Liver (tissue), 9 donors: Measurements from ENCODE around the gene TCERG1. TPM values are rescaled to one million over a fixed set of nuclear protein-coding genes. Genes with fewer than 3 reads are reported as not detected.

ENCODE experiments used
- DNase-seq: peaks from one replicate; pipeline ENCODE4 v3.0.0-alpha.2; 2017; ENCODE audit warnings: low spot score
- H3K27ac ChIP-seq, 2 donors: one replicate each; pipeline ENCODE4 v1.7.0; 2013; ENCODE audit warnings: inconsistent platforms in 2 of 2, low read length in 2 of 2, control low read depth in 1 of 2, low read depth in 1 of 2, mild to moderate bottlenecking in 1 of 2
- H3K27me3 ChIP-seq, 4 donors: one replicate each; pipeline versions ENCODE4 v1.6.1 to v1.7.0; 2013; ENCODE audit warnings: low read length in 3 of 4, inconsistent platforms in 1 of 4, mild to moderate bottlenecking in 1 of 4, moderate library complexity in 1 of 4; ENCODE audit not compliant: control insufficient read depth in 4 of 4, insufficient read depth in 4 of 4
- H3K36me3 ChIP-seq, 4 donors: one replicate each; pipeline versions ENCODE4 v1.6.1 to v1.7.0; 2013; ENCODE audit warnings: low read length in 3 of 4, mild to moderate bottlenecking in 3 of 4, low read depth in 1 of 4, moderate library complexity in 1 of 4; ENCODE audit not compliant: control insufficient read depth in 4 of 4, insufficient read depth in 3 of 4
- H3K4me1 ChIP-seq, 4 donors: one replicate each; pipeline versions ENCODE4 v1.6.1 to v1.7.0; 2013; ENCODE audit warnings: low read length in 3 of 4, mild to moderate bottlenecking in 3 of 4, moderate library complexity in 1 of 4; ENCODE audit not compliant: control insufficient read depth in 4 of 4, insufficient read depth in 4 of 4
- H3K4me3 ChIP-seq, 3 donors: one replicate each; pipeline versions ENCODE4 v1.6.1 to v1.7.0; 2013; ENCODE audit warnings: low read length in 3 of 3, control low read depth in 1 of 3, low read depth in 1 of 3, mild to moderate bottlenecking in 1 of 3
- H3K9ac ChIP-seq, 2 donors: one replicate each; pipeline ENCODE4 v1.7.0; 2013; ENCODE audit warnings: low read length in 2 of 2, mild to moderate bottlenecking in 2 of 2, moderate library complexity in 2 of 2, control low read depth in 1 of 2, low read depth in 1 of 2
- H3K9me3 ChIP-seq, 4 donors: one replicate each; pipeline versions ENCODE4 v1.6.1 to v1.7.0; 2013; ENCODE audit warnings: low read length in 3 of 4; ENCODE audit not compliant: control insufficient read depth in 4 of 4
- ATF3 ChIP-seq: IDR thresholded peaks from 2 replicates; pipeline ENCODE4 v1.6.1; 2016; ENCODE audit warnings: antibody characterized with exemption
- CTCF ChIP-seq: fragments of 150-350 bp; IDR thresholded peaks from 2 replicates; pipeline ENCODE4 v1.5.1; 2017; ENCODE audit warnings: improper control_type of control experiment, low read depth, low read length; ENCODE audit not compliant: missing input control
- EGR1 ChIP-seq, 2 donors: IDR thresholded peaks; 2 replicates each; pipeline ENCODE4 v1.6.1; 2016 to 2018; ENCODE audit warnings: antibody characterized with exemption in 2 of 2, low read depth in 2 of 2
- FOXA1 ChIP-seq: IDR thresholded peaks from 2 replicates; pipeline ENCODE4 v1.6.1; 2016; ENCODE audit warnings: antibody characterized with exemption
- FOXA2 ChIP-seq: IDR thresholded peaks from 2 replicates; pipeline ENCODE4 v1.6.1; 2016; ENCODE audit warnings: antibody characterized with exemption
- GABPA ChIP-seq, 2 donors: IDR thresholded peaks in 1 of 2; conservative IDR thresholded peaks in 1 of 2; 2 replicates each; pipeline ENCODE4 v1.6.1; 2016; ENCODE audit warnings: antibody characterized with exemption in 2 of 2, mild to moderate bottlenecking in 1 of 2, moderate library complexity in 1 of 2
- HNF4A ChIP-seq, 2 donors: conservative IDR thresholded peaks; 2 replicates each; pipeline ENCODE4 v1.6.1; 2016; ENCODE audit warnings: antibody characterized with exemption in 2 of 2, mild to moderate bottlenecking in 2 of 2
- HNF4G ChIP-seq: IDR thresholded peaks from 2 replicates; pipeline ENCODE4 v1.6.1; 2016; ENCODE audit warnings: antibody characterized with exemption
- JUND ChIP-seq, 2 donors: IDR thresholded peaks; 2 replicates each; pipeline ENCODE4 v1.6.1; 2016; ENCODE audit warnings: antibody characterized with exemption in 2 of 2
- RAD21 ChIP-seq, 2 donors: IDR thresholded peaks; 2 replicates each; pipeline ENCODE4 v1.6.1; 2016; ENCODE audit warnings: antibody characterized with exemption in 2 of 2, mild to moderate bottlenecking in 2 of 2
- REST ChIP-seq: IDR thresholded peaks from 2 replicates; pipeline ENCODE4 v1.6.1; 2016; ENCODE audit warnings: antibody characterized with exemption, mild to moderate bottlenecking
- RXRA ChIP-seq, 2 donors: IDR thresholded peaks; 2 replicates each; pipeline ENCODE4 v1.6.1; 2017 to 2018; ENCODE audit warnings: antibody characterized with exemption in 2 of 2, mild to moderate bottlenecking in 1 of 2
- SP1 ChIP-seq: IDR thresholded peaks from 2 replicates; pipeline ENCODE4 v1.6.1; 2018; ENCODE audit warnings: antibody characterized with exemption, mild to moderate bottlenecking
- TAF1 ChIP-seq: conservative IDR thresholded peaks from 2 replicates; pipeline ENCODE4 v1.6.1; 2016; ENCODE audit warnings: antibody characterized with exemption, mild to moderate bottlenecking
- YY1 ChIP-seq: IDR thresholded peaks from 2 replicates; pipeline ENCODE4 v1.6.1; 2016; ENCODE audit warnings: antibody characterized with exemption, mild to moderate bottlenecking
- ZBTB33 ChIP-seq: IDR thresholded peaks from 2 replicates; pipeline ENCODE4 v1.6.1; 2016; ENCODE audit warnings: antibody characterized with exemption
- WGBS: extraction: QIAGEN DNeasy Blood & Tissue Kit; methylation state at CpG from one replicate; pipeline ENCODE4 v1.1.7; 2013; 5-methylcytosine and 5-hydroxymethylcytosine counted together
- polyA plus RNA-seq, 2 donors: library from polyadenylated mRNA; stranded (reverse) in 1 of 2; unstranded in 1 of 2; fragments of 200-250 nt in 1 of 2; fragments of >200 nt in 1 of 2; fragmentation: Nextera tagmentation in 1 of 2; extraction: Ambion mirVana in 1 of 2; gene quantifications; one replicate each; pipeline versions ENCODE4 v1.2.1 to v1.2.3, GENCODE V29; 2013 to 2015
- total RNA-seq, 2 donors: library from RNA; depleted of rRNA; stranded (reverse); fragments of >200 nt; gene quantifications; one replicate each; pipeline ENCODE4 v1.2.3, GENCODE V29; 2014
- donor health status: healthy.
- donor health status: healthy.
- donor health status: healthy.
- donor health status: healthy.
- donor health status: healthy.

Gene TCERG1
- total and polyA plus RNA-seq, 4 donors, result 7.8 to 26.6 (median 16.0) TPM

GRCh38 chr5:146521403-146522106 lies 74.4 kb downstream of the TCERG1 start:
- Histone ChIP-seq H3K27ac (no peak overlapping the region), H3K9me3 (no peaks in the 10 kb centered on the region), H3K27me3 (peaks cover 0 to 3% (median 0%) of the 10 kb centered on the region in 4 donors), H3K36me3 (no peaks in the 10 kb centered on the region), H3K9ac (no peak overlapping the region), H3K4me1 (no peaks in the 10 kb centered on the region), H3K4me3 (no peak overlapping the region)
- no peak for TF ChIP-seq CTCF
- no peak for TF ChIP-seq HNF4A (conservative IDR thresholded peaks at IDR 0.05)
- TF ChIP-seq FOXA2, result no peak
- TF ChIP-seq TAF1, result no peak
- TF ChIP-seq ATF3, result no peak
- TF ChIP-seq EGR1 (IDR thresholded peaks at IDR 0.05; ENCODE audit: low read depth in 2 of 2), result no peak
- no peak for TF ChIP-seq YY1
- no peak for TF ChIP-seq REST
- no peak for TF ChIP-seq SP1
- TF ChIP-seq RAD21 (IDR thresholded peaks at IDR 0.05), result no peak
- no peak for TF ChIP-seq JUND (IDR thresholded peaks at IDR 0.05)
- no peak for TF ChIP-seq FOXA1
- TF ChIP-seq GABPA (IDR thresholded peaks at IDR 0.05 in 1 of 2, conservative IDR thresholded peaks at IDR 0.05 in 1 of 2), result no peak
- no peak for TF ChIP-seq ZBTB33
- WGBS, result 64% methylated on average over 8 of the region's 8 CpGs
- no peak for DNase-seq

- peaks cover 0 to 3% (median 0%) of the 10 kb centered on the region in 4 donors for H3K27me3 ChIP-seq
- no peak overlapping the region for H3K27ac ChIP-seq
- no peak overlapping the region for H3K9ac ChIP-seq
- TF ChIP-seq HNF4A (conservative IDR thresholded peaks at IDR 0.05), result no peak
- TF ChIP-seq HNF4G, result no peak
- no peak for TF ChIP-seq ZBTB33
- no peak for TF ChIP-seq RAD21 (IDR thresholded peaks at IDR 0.05)
- TF ChIP-seq ATF3, result no peak
- TF ChIP-seq YY1, result no peak
- TF ChIP-seq RXRA (IDR thresholded peaks at IDR 0.05), result no peak
- no peak for TF ChIP-seq TAF1
- TF ChIP-seq SP1, result no peak
- no peak overlapping the region for H3K4me3 ChIP-seq
- no peak for DNase-seq
- 74% methylated on average over 3 of the region's 3 CpGs for WGBS
- no peaks in the 10 kb centered on the region for H3K9me3 ChIP-seq
- no peaks in the 10 kb centered on the region for H3K36me3 ChIP-seq
- H3K4me1 ChIP-seq, result no peaks in the 10 kb centered on the region
Observed at GRCh38 chr5:146523698-146524097, 76.6 kb downstream of the TCERG1 start.
